Activated naive CD4-positive, alpha-beta T cell treated with anti-CD3 and anti-CD28 coated beads, Interleukin-2, amount 50 U/mL, for 72 hours (primary cell): ENCODE measurements around the gene IFI27. TPM values are rescaled to one million over a fixed set of nuclear protein-coding genes. Genes with fewer than 3 reads are reported as not detected.
"Not testable (repeated sequence)": the region's sequence is repeated elsewhere in the genome, so short reads cannot be mapped to it uniquely, and the experiment has no call there.

Source experiments
- ATAC-seq, 2 donors: fragments of 150-1000 bp; cut with Tn5 transposase; 2 replicates each; pipeline ENCODE4 v1.10.0; 2021; ENCODE audit warnings: mild to moderate bottlenecking in 2 of 2, moderate library complexity in 2 of 2
- DNase-seq, 2 donors: peaks; one replicate each; pipeline ENCODE4 v3.0.0; 2021 to 2022; ENCODE audit warnings: low spot score in 2 of 2
- H3K27ac Mint-ChIP-seq, 2 donors: one replicate each; pipeline ENCODE4 v1.8.0; 2022; ENCODE audit warnings: mild to moderate bottlenecking in 2 of 2, mixed read lengths in 2 of 2
- H3K36me3 Mint-ChIP-seq, 2 donors: one replicate each; pipeline ENCODE4 v1.8.0; 2022; ENCODE audit warnings: mixed read lengths in 2 of 2
- H3K9me3 Mint-ChIP-seq, 2 donors: one replicate each; pipeline ENCODE4 v1.8.0; 2022; ENCODE audit warnings: mixed read lengths in 2 of 2
- total RNA-seq, 2 donors: library from RNA; stranded (reverse); gene quantifications; one replicate each; pipeline ENCODE4 v1.2.3, GENCODE V29; 2022

Gene IFI27
- total RNA-seq, result 1 to 10 TPM; 2.5 to 3.0 TPM

DNA sequence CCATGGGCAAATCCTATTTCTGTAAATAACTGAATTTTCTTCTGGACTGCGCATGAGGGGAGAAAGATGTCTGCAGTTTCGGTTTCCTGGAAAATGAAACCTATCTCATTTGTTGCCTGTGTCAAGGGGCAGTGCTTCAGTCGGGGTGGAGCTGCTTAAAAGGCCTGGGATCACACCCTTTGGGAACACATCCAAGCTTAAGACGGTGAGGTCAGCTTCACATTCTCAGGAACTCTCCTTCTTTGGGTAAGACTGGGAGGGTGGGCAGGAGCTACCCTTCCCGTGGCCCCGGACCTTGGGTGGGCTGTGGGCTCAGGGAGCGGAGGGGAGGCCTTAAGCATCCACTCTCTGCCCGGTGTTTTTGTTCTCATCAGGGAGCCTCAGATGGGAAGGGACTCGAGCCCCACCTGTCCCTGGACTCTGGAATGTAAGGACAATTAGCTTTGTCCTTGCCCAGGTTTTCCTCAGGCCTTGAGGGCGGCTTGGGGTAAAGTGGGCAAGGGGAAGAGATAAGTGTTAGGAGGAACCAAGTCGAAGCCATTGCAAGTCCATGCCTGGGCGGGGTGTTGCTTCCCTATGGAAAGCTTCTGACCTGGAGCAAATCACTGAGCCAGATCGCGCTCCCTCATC is at the start of gene IFI27:
IFI27 (plus strand) TSS at position 185 of the 630 bp plus-strand sequence.
- ATAC-seq, result no peak
- Mint-ChIP-seq H3K36me3 (no peaks in the 10 kb centered on the region), H3K27ac (peak within 1 kb of the TSS in 1 of 2 donors; percentile 65), H3K9me3 (no peaks in the 10 kb centered on the region)
- no peak for DNase-seq

- peak overlapping the region in 1 of 2 donors; percentile 79 for H3K27ac Mint-ChIP-seq
- DNase-seq, result no peak
- no peak for ATAC-seq
- H3K9me3 Mint-ChIP-seq, result no peaks in the 10 kb centered on the region
- peaks cover 20 to 43% of the 10 kb centered on the region in 2 donors for H3K36me3 Mint-ChIP-seq
These were observed 48.1 kb upstream of the IFI27 start for GRCh38 chr14:94062344-94062940.

DNA sequence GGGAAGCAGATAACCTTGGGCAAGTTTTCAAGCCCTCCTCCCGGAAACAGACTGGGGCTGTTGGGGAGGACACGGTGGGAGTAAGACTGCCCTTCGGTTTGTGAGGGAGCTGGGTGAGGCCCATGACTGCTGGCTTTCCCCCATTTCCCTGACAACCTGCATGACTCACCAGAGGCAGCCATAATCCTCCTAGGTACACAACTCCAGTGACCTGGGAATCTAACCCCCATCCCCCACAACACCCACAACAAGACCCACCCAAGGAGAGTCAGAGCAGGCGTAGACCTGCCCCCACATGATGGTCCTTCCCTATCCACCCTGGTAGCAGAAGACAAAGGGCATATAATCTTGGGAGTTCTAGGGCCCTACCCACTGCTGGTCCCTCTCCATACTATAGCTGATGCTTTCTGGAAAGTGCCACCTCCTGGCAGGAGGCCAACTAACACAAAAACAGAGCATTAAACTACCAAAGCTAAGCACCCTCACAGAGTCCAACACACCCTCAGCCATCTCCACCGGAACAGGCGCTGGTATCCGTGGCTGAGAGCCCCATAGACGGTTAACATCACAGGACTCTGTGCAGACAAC is 44.4 kb upstream of the IFI27 start:
- peaks cover 16 to 30% of the 10 kb centered on the region in 2 donors for H3K9me3 Mint-ChIP-seq
- peaks cover 39 to 65% of the 10 kb centered on the region in 2 donors for H3K36me3 Mint-ChIP-seq
- no peak for DNase-seq
- H3K27ac Mint-ChIP-seq, result peak overlapping the region; percentile 48 to 75
- peak in 1 of 2 donors; percentile 9 for ATAC-seq

DNA sequence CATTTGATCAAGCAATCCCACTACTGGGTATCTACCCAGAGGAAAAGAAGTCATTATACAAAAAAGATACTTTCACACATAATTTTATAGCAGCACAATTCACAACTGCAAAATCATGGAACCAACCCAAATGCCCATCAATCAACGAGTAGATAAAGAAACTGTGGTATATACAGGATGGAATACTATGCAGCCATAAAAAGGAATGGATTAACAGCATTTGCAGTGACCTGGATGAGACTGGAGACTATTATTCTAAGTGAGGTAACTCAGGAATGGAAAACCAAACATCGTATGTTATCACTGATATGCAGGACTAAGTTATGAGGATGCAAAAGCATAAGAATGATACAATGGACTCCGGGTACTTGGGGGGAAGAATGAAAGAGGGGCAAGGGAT is 38.5 kb upstream of the IFI27 start:
- not testable (repeated sequence) for H3K27ac Mint-ChIP-seq, ATAC-seq, DNase-seq
- H3K36me3 Mint-ChIP-seq, result peaks cover 57 to 89% of the 10 kb centered on the region in 2 donors
- peaks cover 24 to 47% of the 10 kb centered on the region in 2 donors for H3K9me3 Mint-ChIP-seq

DNA sequence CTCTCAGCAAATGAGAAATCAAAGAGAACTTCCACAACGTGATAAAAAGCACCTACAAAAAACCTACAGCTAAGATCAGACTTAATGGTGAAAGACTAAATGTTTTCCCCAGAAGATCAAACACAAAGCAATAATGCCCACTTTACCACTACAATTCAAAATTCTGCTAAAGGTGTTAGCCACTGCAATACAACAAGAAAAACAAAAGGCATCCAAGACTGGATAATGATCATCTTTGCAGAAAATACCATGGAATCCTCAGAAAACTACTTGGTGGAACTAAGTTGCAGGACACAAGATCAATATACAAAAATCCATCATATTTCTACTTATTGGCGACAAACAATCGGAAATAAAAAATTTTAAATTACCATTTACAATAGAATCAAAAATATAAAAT is 36.0 kb upstream of the IFI27 start:
- DNase-seq, result no peak
- ATAC-seq, result no peak
- peaks cover 12 to 29% of the 10 kb centered on the region in 2 donors for H3K9me3 Mint-ChIP-seq
- peaks cover 60 to 85% of the 10 kb centered on the region in 2 donors for H3K36me3 Mint-ChIP-seq
- no peak overlapping the region for H3K27ac Mint-ChIP-seq

GRCh38 chr14:94075008-94075407 is 35.5 kb upstream of the IFI27 start:
- Mint-ChIP-seq H3K27ac (no peak overlapping the region), H3K36me3 (peaks cover 61 to 85% of the 10 kb centered on the region in 2 donors), H3K9me3 (peaks cover 12 to 28% of the 10 kb centered on the region in 2 donors)
- DNase-seq (no peak), ATAC-seq (no peak)

GRCh38 chr14:94077111-94077821 is 33.3 kb upstream of the IFI27 start:
- Mint-ChIP-seq H3K36me3 (peaks cover 56 to 71% of the 10 kb centered on the region in 2 donors), H3K9me3 (peaks cover 2 to 13% of the 10 kb centered on the region in 2 donors), H3K27ac (no peak overlapping the region)
- DNase-seq (no peak), ATAC-seq (no peak)

GRCh38 chr14:94077823-94078222 is 32.7 kb upstream of the IFI27 start:
- H3K9me3 Mint-ChIP-seq, result peaks cover 0 to 11% of the 10 kb centered on the region in 2 donors
- peak overlapping the region in 1 of 2 donors; percentile 99 for H3K27ac Mint-ChIP-seq
- peaks cover 53 to 70% of the 10 kb centered on the region in 2 donors for H3K36me3 Mint-ChIP-seq
- DNase-seq (no peak), ATAC-seq (no peak)

GRCh38 chr14:94079891-94080620 is 30.5 kb upstream of the IFI27 start:
- ATAC-seq (no peak), DNase-seq (peak in 1 of 2 donors; percentile 61)
- Mint-ChIP-seq H3K36me3 (peaks cover 47 to 63% of the 10 kb centered on the region in 2 donors), H3K9me3 (peaks cover 0 to 5% of the 10 kb centered on the region in 2 donors), H3K27ac (peak overlapping the region; percentile 99)

DNA sequence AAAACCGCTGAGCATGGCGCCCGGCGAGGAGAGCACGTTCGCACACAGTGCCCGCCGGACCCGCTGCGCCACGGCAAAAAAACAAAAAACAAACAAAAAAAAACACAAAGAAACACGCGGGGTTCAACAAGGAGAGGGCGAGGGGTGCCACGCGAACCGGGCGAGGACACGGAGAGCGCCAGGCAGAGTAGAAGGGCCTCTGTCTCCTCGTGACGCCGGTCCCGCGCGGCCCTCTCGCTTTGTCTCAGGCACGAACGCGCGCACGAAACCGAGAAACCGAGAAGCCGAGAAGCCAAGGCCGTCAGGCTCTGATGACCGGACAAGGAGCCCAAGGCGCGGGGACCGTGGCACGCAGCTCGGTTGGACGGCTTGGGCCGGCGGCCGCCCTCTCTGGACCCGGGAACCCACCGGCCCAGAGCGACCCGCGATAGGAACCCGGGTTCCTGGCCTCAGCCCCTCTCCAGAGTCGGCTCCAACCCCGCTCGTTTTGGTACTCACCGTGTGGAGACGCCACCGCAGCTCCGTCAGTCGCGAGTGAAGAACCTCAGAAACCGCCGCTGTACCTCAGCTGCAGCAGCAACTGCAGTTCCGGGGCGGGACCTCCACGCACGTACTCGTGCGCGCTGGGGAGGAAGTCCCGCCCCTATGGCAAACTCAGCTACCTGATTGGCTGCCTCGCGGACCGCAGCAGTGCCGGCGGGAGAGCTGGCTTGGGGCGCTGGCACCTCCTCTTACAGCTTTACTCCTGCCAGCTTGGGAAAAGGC is 29.7 kb upstream of the IFI27 start, which contains the start of the genes DDX24 and IFI27L1:
DDX24 (minus strand) TSS at position 582 of the 765 bp plus-strand sequence. CDS start 1,460 bp downstream, outside the sequence.
IFI27L1 (plus strand) TSS at position 690 of the 765 bp plus-strand sequence. CDS start 15,628 bp downstream, outside the sequence.
- H3K36me3 Mint-ChIP-seq, result peaks cover 40 to 56% of the 10 kb centered on the region in 2 donors
- H3K27ac Mint-ChIP-seq, result peak within 1 kb of the TSS; percentile 99
- H3K9me3 Mint-ChIP-seq, result no peaks in the 10 kb centered on the region
- DNase-seq (peak; percentile 95 to 97), ATAC-seq (peak; percentile 98 to 99)

DNA sequence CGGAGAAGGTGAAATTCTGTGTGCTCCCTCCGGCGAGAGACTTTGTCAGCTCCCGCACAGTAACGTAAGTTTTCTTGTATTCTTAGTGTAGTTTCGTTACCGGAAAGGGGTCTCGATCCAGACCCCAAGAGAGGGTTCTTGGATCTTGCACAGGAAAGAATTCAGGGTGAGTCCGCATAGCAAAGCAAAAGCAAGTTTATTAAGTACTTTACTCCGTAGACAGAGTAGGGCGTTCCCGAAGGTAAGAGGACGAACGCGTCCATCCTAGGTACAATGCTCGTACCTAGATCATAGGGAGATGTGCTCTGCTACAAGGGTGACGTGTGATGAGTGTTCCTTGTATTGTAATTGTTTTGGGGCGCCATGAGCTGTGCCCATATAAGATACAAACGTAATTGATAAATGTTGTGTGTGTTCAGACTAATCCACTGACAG is 29.1 kb upstream of the IFI27 start:
- Mint-ChIP-seq H3K27ac (peak overlapping the region; percentile 95 to 99), H3K36me3 (peaks cover 40 to 56% of the 10 kb centered on the region in 2 donors), H3K9me3 (peaks cover 0 to 5% of the 10 kb centered on the region in 2 donors)
- ATAC-seq, result peak; percentile 36 to 39
- DNase-seq, result no peak

- Mint-ChIP-seq H3K36me3 (peaks cover 4 to 12% of the 10 kb centered on the region in 2 donors), H3K9me3 (peaks cover 0 to 5% of the 10 kb centered on the region in 2 donors), H3K27ac (no peak overlapping the region)
- DNase-seq (no peak), ATAC-seq (no peak)
These were observed 22.6 kb upstream of the IFI27 start for GRCh38 chr14:94087891-94088290.

- Mint-ChIP-seq H3K36me3 (peaks cover 0 to 6% of the 10 kb centered on the region in 2 donors), H3K27ac (no peak overlapping the region), H3K9me3 (peaks cover 0 to 5% of the 10 kb centered on the region in 2 donors)
- ATAC-seq (no peak), DNase-seq (no peak)
These were observed 22.0 kb upstream of the IFI27 start for GRCh38 chr14:94088516-94088915.

- Mint-ChIP-seq H3K27ac (no peak overlapping the region), H3K36me3 (peaks cover 0 to 6% of the 10 kb centered on the region in 2 donors), H3K9me3 (peaks cover 0 to 5% of the 10 kb centered on the region in 2 donors)
- DNase-seq (no peak), ATAC-seq (no peak)
These were observed 21.1 kb upstream of the IFI27 start for GRCh38 chr14:94089479-94089878.

GRCh38 chr14:94093418-94093817 is 17.1 kb upstream of the IFI27 start:
- Mint-ChIP-seq H3K36me3 (no peaks in the 10 kb centered on the region), H3K27ac (no peak overlapping the region), H3K9me3 (no peaks in the 10 kb centered on the region)
- DNase-seq, result no peak
- no peak for ATAC-seq
